C4-2B (cell line): ENCODE data around the gene UACA.

Experiments used
- H3K27ac ChIP-seq: fragments of 450-650 bp; 2 replicates; pipeline ENCODE4 v1.5.1; 2017
- CTCF ChIP-seq: fragments of 450-650 bp; conservative IDR thresholded peaks from 2 replicates; pipeline ENCODE4 v1.5.1; 2017; ENCODE audit warnings: mild to moderate bottlenecking
- ZFX ChIP-seq: fragments of 450-650 bp; IDR thresholded peaks from 2 replicates; pipeline ENCODE4 v1.6.1; 2017

UACA gene

GRCh38 chr15:70617911-70618287, 145.5 kb downstream of the UACA start:
- TF ChIP-seq CTCF = no peak
- TF ChIP-seq ZFX = no peak
- H3K27ac ChIP-seq = peak overlapping the region; percentile 3; the same call in 1 of the 2 replicates

- H3K27ac ChIP-seq = peak overlapping the region; percentile 22; the same call in 1 of the 2 replicates
- no peak for TF ChIP-seq ZFX
- TF ChIP-seq CTCF = no peak
These were observed 146.1 kb downstream of the UACA start for GRCh38 chr15:70617076-70617910.

GRCh38 chr15:70616311-70616756, 147.0 kb downstream of the UACA start:
- H3K27ac ChIP-seq = peak overlapping the region; percentile 22; the same call in 1 of the 2 replicates

DNA sequence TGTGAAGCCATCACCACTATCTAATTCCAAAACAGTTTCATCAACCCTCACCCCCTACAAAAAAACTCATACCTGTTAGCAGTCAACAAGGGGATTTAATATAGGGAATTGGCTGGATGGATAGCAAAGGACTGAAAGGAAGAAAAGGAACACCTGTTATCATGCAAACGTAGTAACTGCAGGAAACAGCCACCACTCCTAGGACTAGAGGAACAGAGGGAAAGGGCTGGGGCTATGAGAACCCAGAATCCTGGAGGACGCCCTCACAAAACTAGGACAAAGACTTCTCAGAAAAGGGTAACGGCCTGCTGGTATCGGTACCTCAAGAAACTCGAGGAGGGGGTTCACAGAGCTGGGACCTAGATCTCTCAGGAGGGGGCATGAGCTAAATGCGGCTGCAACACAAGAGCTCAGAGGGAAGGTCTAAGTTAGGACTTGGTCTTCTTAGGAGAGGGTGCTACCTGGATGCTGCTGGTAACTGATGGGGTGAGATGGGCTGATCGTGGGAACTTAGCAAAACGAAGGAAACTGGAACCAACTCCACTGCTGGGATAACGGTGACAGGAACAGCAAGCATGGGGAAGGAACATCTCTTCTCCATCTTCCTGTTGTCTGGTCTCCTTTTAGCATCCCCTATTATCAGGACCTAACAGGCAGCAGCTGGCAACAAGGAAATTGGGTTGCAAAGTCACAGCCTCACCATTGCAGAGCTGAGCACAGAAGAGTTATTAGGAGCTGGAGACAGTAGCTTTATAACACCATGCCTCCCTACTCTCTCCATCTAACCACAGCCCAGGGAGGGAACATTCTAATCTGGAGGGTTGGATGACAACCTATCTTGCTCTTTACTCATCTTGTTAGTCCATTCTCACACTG, 147.7 kb downstream of the UACA start:
- TF ChIP-seq CTCF (no peak), ZFX (no peak)
- H3K27ac ChIP-seq = no peak overlapping the region; the same call in 1 of the 2 replicates

- H3K27ac ChIP-seq = no peak overlapping the region
- TF ChIP-seq ZFX (no peak), CTCF (no peak)
These were observed 149.1 kb downstream of the UACA start for GRCh38 chr15:70614221-70614620.

DNA sequence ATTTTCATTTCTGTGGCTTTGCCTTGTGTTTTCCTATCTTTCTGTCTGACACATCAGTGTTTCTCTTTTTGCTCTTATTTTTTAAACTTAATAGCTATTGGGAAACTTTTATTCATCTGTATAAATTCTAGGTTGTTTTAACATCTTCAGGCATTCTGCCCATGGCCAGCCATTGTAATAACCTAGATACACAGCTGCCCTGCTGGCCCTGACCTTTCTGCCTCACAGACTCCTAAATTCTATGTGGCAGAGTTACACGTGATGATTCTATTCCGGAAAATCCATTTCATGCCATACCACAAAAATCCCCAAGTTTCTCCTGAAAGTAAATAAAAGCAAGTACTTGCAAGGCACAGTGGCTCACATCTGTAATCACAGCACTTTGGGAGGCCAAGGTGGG, 150.1 kb downstream of the UACA start:
- H3K27ac ChIP-seq = no peak overlapping the region
- TF ChIP-seq ZFX (no peak), CTCF (no peak)

GRCh38 chr15:70611286-70611685, 152.1 kb downstream of the UACA start:
- TF ChIP-seq CTCF (no peak), ZFX (no peak)
- H3K27ac ChIP-seq = no peak overlapping the region
